Hippocampal formation (tissue), 2 donors: ENCODE data around the gene VEPH1.

Experiments
- DNase-seq, 2 donors: peaks; one replicate each; lab custom pipeline; 2025; lab: John Stamatoyannopoulos, UW

The VEPH1 gene

GRCh38 chr3:157259825-157260224 lies 243.4 kb downstream of the VEPH1 start:
- DNase-seq = no peak

GRCh38 chr3:157257101-157257500 lies 246.1 kb downstream of the VEPH1 start:
- DNase-seq = no peak

- DNase-seq = no peak
Measured at GRCh38 chr3:157255797-157256196, 247.4 kb downstream of the VEPH1 start.

- no peak for DNase-seq
Measured at GRCh38 chr3:157251685-157252084, 251.5 kb downstream of the VEPH1 start.

- no peak for DNase-seq
Measured at GRCh38 chr3:157249606-157250005, 253.6 kb downstream of the VEPH1 start.

GRCh38 chr3:157248590-157249422 lies 254.4 kb downstream of the VEPH1 start:
- peak in 1 of 2 donors; percentile 94 for DNase-seq

- DNase-seq = no peak
Measured at GRCh38 chr3:157247391-157247790, 255.8 kb downstream of the VEPH1 start.

GRCh38 chr3:157242836-157243235 lies 260.4 kb downstream of the VEPH1 start:
- no peak for DNase-seq

GRCh38 chr3:157241599-157241998 lies 261.6 kb downstream of the VEPH1 start:
- no peak for DNase-seq

GRCh38 chr3:157240408-157240807 lies 262.8 kb downstream of the VEPH1 start:
- DNase-seq = no peak

GRCh38 chr3:157239082-157239704 lies 264.0 kb downstream of the VEPH1 start:
- peak; percentile 54 to 71 for DNase-seq

GRCh38 chr3:157238457-157238856 lies 264.8 kb downstream of the VEPH1 start:
- DNase-seq = no peak

- DNase-seq = no peak
Measured at GRCh38 chr3:157237886-157238285, 265.3 kb downstream of the VEPH1 start.

- no peak for DNase-seq
Measured at GRCh38 chr3:157235291-157235690, 267.9 kb downstream of the VEPH1 start.

GRCh38 chr3:157233923-157234322 lies 269.3 kb downstream of the VEPH1 start:
- DNase-seq = no peak

- no peak for DNase-seq
Measured at GRCh38 chr3:157232141-157232540, 271.1 kb downstream of the VEPH1 start.

- no peak for DNase-seq
Measured at GRCh38 chr3:157231071-157231470, 272.1 kb downstream of the VEPH1 start.

- no peak for DNase-seq
Measured at GRCh38 chr3:157226173-157226847, 276.9 kb downstream of the VEPH1 start.

- no peak for DNase-seq
Measured at GRCh38 chr3:157225001-157225400, 278.2 kb downstream of the VEPH1 start.

- no peak for DNase-seq
Measured at GRCh38 chr3:157220883-157221282, 282.3 kb downstream of the VEPH1 start.

- DNase-seq = no peak
Measured at GRCh38 chr3:157220211-157220610, 283.0 kb downstream of the VEPH1 start.

GRCh38 chr3:157219215-157219614 lies 284.0 kb downstream of the VEPH1 start:
- no peak for DNase-seq
